Kidney (tissue), 14 donors: Measurements from ENCODE around the gene AGPAT3. TPM values are rescaled to one million over a fixed set of nuclear protein-coding genes. Genes with fewer than 3 reads are reported as not detected.

Experiments used
- DNase-seq, 5 donors: peaks; one replicate each; pipeline ENCODE4 v3.0.0-alpha.2; 2013 to 2020
- FAIRE-seq: peaks from 2 replicates; lab custom pipeline; 2012; peaks lifted over from hg19 to GRCh38; lab: Jason Lieb, UNC
- H3K27ac ChIP-seq, 2 donors: one replicate each; pipeline ENCODE4 v1.7.0; 2013; ENCODE audit warnings: low read depth in 2 of 2, low read length in 2 of 2, inconsistent platforms in 1 of 2
- H3K27me3 ChIP-seq: one replicate; pipeline ENCODE4 v1.7.1; 2013; ENCODE audit warnings: low read length, inconsistent platforms; ENCODE audit not compliant: control insufficient read depth, insufficient read depth
- H3K36me3 ChIP-seq, 3 donors: one replicate each; pipeline versions ENCODE4 v1.7.0 to v1.7.1; 2013; ENCODE audit warnings: low read length in 3 of 3, control low read depth in 1 of 3, inconsistent platforms in 1 of 3; ENCODE audit not compliant: insufficient read depth in 3 of 3, control insufficient read depth in 2 of 3
- H3K4me1 ChIP-seq, 3 donors: one replicate each; pipeline versions ENCODE4 v1.7.0 to v1.7.1; 2013; ENCODE audit warnings: low read length in 3 of 3, inconsistent platforms in 1 of 3, low read depth in 1 of 3; ENCODE audit not compliant: control insufficient read depth in 2 of 3, insufficient read depth in 2 of 3
- H3K4me3 ChIP-seq, 3 donors: one replicate each; pipeline versions ENCODE4 v1.7.0 to v1.8.1; 2013; ENCODE audit warnings: low read length in 3 of 3, control low read depth in 1 of 3, inconsistent platforms in 1 of 3
- H3K9ac ChIP-seq, 3 donors: one replicate each; pipeline versions ENCODE4 v1.7.0 to v1.7.1; 2013; ENCODE audit warnings: low read length in 3 of 3, control low read depth in 1 of 3, inconsistent platforms in 1 of 3
- H3K9me3 ChIP-seq, 3 donors: one replicate each; pipeline versions ENCODE4 v1.7.0 to v1.7.1; 2013; ENCODE audit warnings: low read length in 3 of 3, control low read depth in 1 of 3, inconsistent platforms in 1 of 3; ENCODE audit not compliant: control insufficient read depth in 2 of 3, insufficient read depth in 1 of 3
- CTCF ChIP-seq: IDR thresholded peaks from 3 replicates; pipeline ENCODE4 v1.5.1; 2012; ENCODE audit warnings: mild to moderate bottlenecking, moderate library complexity, borderline replicate concordance; ENCODE audit not compliant: insufficient read depth; ENCODE audit errors: extremely low read depth
- intact Hi-C: fragments of 100-400 bp; cut with DNase I; formaldehyde crosslinking; loops from one replicate; pipeline ENCODE4 v1.11.1; 2022
- polyA plus RNA-seq: library from polyadenylated mRNA; stranded (reverse); fragments of 350-450 nt; fragmentation: Illumina TruSeq; extraction: RNeasy Lipid Tissue Mini Kit (QIAGEN cat#74804); gene quantifications from one replicate; pipeline ENCODE4 v1.2.3, GENCODE V29; 2014; ENCODE audit warnings: low read depth, low replicate concordance; ENCODE audit not compliant: insufficient read depth
- total RNA-seq: library from RNA; stranded (reverse); fragmentation: NEBNext Ultra II Directional; extraction: Animal tissue kit (Norgen Biotek cat#: 25700); gene quantifications from one replicate; pipeline ENCODE4 v1.2.1, GENCODE V29; 2021
- donor health status: control.
- donor health status: control.
- donor health status: control.
- donor health status: control.
- donor health status: control.
- donor health status: DM: yes; HTN: yes; CAD: no.
- donor health status: Normal renal cell carcinoma (clear cell type).

The AGPAT3 gene
- total and polyA plus RNA-seq, 2 donors from 2014 or later: 40.3 to 86.2 TPM

DNA sequence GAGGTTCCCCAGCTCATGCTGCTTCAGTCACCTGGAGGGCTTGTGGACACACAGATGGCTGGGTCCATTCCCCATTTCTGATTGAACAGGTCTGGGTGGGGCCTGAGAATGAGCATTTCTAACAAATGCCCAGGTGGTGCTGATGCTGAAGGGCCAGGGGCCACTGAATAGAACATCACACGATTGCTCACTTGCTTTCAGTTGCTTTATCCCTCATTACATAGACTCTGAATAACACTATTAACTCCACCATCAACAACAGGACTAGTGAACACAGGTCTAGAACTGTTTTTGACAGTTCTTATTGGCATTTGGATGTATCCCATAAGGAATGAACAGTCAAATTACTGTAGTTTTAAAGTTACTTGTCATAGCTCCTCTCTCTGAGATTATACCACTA is 159.2 kb downstream of the AGPAT3 start:
- Histone ChIP-seq H3K36me3 (no peaks in the 10 kb centered on the region), H3K4me1 (peaks cover 0 to 19% (median 14%) of the 10 kb centered on the region in 3 donors), H3K27me3 (no peaks in the 10 kb centered on the region), H3K9me3 (no peaks in the 10 kb centered on the region), H3K4me3 (no peak overlapping the region), H3K27ac (no peak overlapping the region), H3K9ac (peak overlapping the region in 1 of 3 donors; percentile 28)
- no peak for FAIRE-seq
- DNase-seq: no peak
- TF ChIP-seq CTCF: no peak
- intact Hi-C loops: no loop called here

DNA sequence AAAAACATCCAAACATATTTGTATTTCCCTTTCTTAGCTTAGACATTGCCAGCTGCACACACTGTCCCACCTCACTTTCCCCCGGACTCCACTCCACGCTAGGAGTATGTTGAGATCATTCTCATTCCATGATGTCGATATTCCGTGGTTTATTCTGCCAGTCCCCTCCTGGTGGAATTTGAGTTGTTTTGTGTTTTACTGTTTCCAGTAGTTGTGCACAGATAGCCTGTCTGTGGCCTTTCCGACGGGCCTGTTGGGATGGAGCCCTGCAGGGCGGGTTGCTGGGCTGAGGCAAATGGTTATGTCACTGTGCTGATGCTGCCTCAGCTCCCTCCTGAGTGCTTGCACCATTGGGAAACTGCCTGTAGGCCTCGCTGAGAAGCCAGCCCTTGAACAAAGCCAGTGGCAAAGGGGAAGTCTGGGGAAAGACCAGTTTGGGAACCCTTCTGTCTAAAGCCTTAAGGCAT is 159.9 kb downstream of the AGPAT3 start:
- intact Hi-C loops: no loop called here
- no peaks in the 10 kb centered on the region for H3K9me3 ChIP-seq
- peak overlapping the region in 1 of 3 donors; percentile 42 for H3K9ac ChIP-seq
- H3K27ac ChIP-seq: peak overlapping the region in 1 of 2 donors; percentile 36
- FAIRE-seq (no peak), DNase-seq (peak in 1 of 5 donors; percentile 29)
- no peak for TF ChIP-seq CTCF
- H3K4me3 ChIP-seq: no peak overlapping the region
- H3K27me3 ChIP-seq: no peaks in the 10 kb centered on the region
- no peaks in the 10 kb centered on the region for H3K36me3 ChIP-seq
- peaks cover 0 to 19% (median 16%) of the 10 kb centered on the region in 3 donors for H3K4me1 ChIP-seq

DNA sequence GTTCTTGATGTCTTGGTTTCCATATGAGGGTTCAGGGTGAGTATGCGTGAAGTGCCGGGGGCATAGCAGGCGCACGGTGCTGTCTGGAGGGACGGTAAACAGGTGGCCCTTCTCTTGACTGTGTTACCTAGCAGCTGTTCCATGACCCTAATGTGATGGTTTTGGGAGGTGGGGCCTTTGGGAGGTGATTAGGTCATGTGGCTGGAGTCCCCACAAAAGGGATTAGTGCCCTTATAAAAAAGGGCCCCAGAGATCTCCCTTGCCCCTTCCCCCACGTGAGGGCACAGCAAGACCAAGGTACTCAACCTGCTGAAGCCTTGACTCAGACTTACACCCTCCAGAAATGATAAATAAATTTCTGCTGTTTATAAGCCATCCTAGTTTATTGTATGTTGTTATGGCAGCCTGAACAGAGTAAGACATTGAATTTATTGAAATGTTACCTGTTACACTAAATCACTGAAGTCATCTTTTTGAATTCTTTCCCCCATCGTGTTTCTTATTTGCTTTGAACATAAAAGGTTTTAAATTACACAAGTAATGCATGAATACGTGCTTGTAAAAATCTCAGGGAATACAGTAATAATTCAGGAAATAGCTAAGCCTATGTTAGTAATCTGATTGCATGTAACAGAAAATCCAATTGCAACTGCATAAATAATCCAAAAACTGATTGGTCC is 162.7 kb downstream of the AGPAT3 start:
- H3K27me3 ChIP-seq: no peaks in the 10 kb centered on the region
- H3K27ac ChIP-seq: no peak overlapping the region
- FAIRE-seq: no peak

More for the DNA sequence above, 162.7 kb downstream of the AGPAT3 start:
- Histone ChIP-seq H3K9me3 (no peaks in the 10 kb centered on the region), H3K9ac (no peak overlapping the region), H3K4me3 (no peak overlapping the region), H3K36me3 (peaks cover 2 to 3% (median 2%) of the 10 kb centered on the region in 3 donors), H3K4me1 (peaks cover 0 to 19% (median 17%) of the 10 kb centered on the region in 3 donors)
- DNase-seq: no peak
- TF ChIP-seq CTCF: no peak
- intact Hi-C loops: no loop called here
